GM19328 (cell line): ENCODE measurements around the gene RASD2.

ENCODE experiments used
- ATAC-seq: cut with Tn5 transposase; IDR thresholded peaks from one replicate; pipeline ENCODE4 v1.9.1; 2021; ENCODE audit warnings: mild to moderate bottlenecking, moderate library complexity; ENCODE audit not compliant: unreplicated experiment

Gene RASD2

DNA sequence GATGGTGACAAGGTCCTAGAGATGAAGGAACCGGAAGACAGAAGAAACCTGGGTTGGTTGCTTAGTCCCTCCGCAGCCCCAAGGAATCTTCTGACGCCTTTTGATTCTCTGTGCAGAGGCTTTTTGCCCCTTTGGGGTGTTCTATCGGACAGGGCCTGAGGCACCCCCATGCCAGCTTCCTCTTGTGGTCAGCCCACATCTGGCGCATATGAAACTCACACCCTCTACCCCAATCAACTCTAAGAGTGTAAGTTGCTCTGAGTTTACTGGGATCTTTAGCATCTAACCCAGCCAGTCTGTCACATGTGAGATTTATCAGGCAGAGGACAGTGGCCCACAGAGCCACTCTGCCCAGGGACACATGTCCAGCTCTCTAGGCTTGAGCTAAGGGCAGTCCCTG is 17.4 kb downstream of the RASD2 start:
- ATAC-seq: no peak

DNA sequence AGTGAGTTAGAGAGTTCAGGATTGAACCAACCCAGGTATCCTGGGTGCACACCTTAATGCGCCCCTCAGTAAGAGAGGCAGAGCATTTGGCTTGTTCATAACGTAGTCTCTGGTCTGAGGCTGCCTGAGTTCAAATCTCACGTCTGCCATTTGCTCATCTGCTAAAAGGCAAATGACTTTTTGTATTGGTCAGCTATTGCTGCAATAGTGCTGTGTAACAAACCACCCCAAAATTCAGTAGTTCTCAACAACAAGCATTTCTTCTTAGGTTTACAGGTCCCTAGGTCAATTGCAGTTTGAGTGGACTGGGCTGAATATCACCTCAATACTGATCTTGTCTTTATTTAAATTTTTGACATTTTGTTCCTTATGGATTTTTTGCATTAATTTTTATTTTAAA is 18.1 kb downstream of the RASD2 start:
- ATAC-seq: no peak

DNA sequence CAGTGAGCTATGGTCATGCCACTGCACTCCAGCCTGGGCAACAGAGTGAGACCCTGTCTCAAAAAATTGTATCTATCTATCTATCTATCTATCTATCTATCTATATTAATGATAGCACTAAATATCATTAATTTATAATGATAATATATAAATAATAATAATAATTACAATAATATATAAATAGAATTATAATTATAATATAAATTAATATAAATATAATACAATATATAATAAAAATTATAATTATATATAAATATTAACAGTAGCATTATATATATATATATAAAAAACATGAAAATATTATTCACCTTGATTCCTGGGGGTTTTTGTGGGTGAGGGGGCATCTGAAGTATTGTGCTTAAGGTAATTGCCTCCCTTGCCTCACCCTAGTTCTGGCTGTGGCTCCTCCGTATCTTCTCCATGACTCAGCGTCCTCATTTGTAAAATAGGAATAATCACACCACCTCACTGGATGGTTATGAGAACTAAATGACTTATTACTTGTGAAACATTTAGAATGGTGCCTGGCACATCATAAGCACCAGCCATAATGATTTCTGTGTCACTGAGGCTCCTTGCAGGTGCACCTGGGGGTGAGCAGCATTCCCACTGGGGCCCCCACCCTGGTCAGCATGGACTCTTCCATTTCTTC is 18.8 kb downstream of the RASD2 start:
- ATAC-seq: no peak

DNA sequence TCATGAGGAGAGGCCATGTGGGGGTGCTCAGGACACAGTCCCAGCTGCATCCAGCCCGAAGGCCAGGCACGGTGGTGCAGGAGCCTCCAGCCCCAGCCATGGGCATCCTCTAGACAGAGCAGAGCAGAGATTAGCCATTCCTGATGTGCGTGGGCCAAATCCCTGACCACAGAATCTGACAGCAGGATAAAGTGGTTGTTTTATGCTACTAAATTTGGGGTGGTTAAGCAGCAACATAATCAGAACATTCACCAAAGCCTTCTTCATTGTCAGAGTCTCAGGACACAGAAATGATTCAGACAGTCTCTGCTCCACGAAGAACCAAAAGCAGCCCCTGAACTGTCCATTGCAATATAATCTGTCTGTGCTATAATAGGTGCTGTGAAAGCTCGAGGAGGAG is 19.7 kb downstream of the RASD2 start:
- no peak for ATAC-seq

DNA sequence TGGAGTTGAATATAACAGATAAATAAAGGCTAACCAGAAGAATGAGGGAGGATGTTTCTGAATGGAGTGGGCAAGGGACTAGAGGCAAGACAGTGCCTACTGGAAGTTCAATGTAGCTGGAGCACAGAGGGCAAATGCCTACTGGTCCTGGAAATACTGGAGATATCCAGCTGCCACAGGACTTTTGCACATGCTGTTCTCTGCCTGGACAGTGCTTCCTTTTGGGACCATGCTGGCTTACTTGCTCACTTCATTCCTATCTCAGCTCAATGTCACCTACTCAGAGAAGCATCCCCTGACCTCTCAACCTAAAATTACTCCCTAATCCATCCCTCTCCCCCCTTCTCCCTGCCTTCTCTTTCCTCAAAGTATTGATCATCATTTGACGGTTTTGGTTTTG is 20.2 kb downstream of the RASD2 start:
- no peak for ATAC-seq

DNA sequence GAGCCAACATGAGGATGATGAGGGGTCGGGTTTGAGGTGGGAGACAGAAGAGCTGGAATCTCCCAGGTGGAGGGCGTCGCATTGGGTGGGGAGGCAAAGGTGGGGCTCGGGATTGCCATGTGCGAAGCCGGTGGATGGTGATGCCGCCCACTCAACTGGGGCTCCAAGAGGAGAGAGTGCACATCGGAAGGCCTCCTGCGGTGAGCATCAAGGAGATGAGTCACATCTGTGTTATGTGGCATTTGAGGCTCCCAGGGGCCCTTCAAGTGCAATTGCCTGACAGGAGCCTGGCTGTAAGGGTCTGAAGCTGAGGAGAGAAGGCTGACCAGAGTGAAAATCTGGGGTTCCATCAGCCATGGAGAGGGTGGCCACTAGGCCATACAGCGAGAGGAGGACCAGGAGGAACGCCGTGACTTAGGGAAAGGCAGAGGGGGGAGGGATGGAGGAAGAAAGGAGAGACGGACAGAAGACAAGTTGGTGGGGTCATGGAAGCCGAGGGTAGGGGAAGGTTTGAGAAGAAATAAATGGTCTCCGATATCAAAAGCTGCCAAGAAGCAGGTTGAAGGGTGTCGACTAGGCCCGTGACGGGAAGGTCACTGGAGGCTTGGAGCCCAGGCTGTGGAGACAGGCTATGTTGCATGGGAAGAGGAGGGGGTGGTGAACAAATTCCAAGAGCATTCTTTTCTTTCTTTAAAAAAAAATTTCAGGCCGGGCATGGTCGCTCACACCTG is 21.3 kb downstream of the RASD2 start:
- ATAC-seq: no peak

DNA sequence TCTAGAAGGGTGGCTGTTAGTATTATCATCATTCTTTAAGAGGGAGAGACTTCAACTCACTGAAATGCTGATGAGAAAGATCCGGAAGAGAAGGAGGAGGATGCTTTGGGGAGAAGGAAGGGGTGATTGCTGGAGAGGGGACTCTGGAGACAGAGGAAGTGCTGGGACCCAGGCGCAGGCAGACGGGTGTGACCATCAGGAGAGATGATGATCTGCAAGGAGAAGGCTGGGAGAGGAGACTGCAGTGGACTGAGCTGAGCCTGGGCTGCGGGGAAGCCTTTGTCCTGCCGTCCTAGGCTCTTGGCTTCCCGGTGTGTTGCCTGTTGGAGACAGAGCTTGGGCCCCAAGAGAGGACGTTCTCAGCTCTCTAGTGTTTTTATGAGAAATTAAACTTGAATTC is 22.6 kb downstream of the RASD2 start:
- ATAC-seq: no peak

DNA sequence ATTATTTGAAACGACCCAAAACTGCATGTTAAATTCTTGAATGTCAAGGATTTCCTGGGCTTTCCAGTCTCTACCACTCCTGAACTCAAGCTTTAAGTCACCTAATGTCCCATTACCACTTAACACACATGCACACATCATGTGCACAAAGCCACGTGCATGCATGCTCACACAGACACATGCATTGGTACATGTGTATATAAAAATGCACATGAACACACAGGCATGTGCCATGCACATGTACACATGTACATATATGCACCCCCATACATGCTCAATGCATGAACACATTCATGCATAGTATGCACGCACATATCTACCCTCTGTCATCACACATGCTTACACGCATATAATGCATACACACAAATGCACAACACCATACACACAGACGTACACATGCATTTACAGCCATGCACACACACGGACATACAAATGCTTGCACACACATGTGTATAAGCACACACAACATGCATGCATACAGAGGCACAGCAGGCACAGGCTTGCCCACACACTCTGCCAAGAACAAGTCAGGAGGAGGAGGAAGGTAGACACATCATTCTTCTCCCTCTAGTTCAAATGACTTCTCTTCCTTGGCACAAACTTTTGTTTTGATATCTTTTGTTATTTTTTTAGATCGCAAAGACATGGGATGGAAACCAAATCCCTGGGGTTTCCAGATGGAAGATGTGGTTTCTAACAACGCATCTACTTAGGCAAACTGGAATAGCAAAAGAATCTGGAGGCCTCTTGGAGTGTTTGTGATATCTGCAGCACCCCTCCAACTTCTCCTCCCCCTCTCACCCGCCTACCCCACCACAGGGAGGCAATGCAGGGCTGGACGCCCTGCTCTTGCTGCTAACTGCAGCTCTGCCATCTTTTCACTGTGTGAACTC is 24.6 kb downstream of the RASD2 start:
- no peak for ATAC-seq

DNA sequence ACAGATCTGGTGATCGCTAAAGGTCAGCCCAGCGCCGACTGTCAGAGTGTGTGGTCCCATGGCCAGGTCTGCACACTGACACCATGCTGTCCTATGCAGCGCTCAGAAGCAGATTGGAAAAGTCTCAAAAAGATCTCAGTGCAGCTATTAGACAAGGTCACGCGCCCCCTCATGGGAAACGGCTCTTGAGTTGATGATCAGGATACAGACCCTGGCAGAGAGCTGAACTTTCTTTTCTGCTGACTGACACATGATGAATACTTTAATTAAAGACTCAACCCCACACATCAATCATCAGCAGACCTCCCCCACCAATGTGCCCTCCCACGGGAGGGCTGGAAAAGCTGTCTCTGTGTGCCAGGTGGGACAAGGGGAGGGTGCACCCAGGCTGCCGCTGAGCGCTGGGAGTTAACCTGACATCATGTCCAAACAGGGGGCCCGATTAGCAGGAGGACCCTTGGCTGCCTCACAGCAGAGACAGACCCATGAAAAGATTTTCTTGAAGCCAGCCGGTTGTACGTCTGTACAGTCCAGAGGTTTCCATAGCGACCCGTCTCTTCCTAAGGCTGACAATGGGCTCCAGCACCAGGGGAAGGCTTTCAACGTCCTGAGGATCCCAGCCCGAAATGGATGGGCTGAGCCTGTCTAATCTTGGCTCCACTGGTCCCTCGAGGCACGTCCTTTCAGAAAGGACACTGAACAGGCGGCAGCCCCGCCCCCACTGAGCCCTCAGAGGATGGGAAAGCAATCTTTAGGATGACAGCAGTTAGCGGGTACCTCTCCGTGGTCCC is 26.9 kb downstream of the RASD2 start:
- no peak for ATAC-seq

DNA sequence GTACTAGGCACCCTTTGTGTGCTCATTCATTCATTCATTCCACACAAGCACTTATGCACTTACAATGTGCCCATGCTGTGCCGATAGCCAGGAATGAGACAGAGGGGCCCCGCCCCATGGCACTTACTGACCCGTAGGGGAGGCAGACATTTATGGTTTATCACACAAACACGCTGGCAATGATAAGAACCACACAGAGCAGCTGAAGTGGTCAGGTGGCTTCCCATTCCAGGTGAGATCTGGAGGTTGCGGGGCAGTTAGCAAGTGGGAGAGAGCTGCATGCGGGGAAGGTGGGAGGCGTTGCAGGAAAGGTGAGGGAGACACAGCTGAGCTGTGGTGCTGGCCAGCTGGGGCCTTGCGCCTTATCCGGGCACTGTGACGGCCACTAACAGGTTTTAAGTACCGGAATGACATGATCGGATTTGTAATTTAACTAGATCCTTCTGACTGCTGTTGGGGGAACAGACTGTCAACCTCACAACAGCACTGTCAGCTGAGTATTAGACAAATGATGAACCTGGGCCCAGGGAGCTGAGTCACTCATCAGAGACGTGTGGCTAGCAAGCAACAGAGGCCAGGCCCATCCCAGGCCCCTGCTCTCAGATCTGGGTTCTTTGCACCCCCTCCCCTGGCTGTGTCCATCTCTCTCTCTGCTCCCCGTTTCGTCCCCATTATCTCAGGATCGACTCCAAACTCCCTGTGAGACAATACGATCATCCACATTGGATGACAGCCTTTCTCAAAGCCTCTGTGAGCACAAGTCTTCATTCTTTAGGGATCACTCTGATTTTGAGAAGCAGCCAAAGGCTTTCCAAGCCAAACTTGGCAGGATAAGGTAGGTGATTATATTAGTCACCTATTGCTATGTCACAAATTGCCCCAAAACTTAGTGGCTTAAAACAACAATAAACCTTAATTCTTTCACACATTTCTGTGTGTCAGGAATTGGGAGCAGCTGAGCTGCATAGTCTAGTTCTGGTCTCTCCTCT is 28.4 kb downstream of the RASD2 start:
- ATAC-seq: no peak

DNA sequence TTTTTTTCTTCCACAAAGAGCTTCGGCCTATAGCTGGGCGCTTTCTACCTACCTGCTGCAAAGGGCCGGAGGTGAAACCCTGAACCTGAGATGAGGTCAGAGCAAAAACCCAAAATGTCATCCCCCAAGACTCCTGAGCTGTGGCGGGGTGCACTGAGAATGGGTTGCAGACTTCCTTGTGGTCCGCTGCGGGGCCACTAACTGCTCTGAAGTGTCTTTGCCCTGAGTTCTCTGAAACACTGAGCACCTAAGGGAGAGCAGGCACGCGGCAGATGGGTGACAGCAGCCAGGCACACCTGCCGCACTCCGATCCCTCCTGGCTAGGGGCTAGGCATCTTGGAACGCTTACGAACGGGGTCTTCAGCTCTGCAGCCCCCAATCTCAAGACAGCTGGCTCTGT is 29.3 kb downstream of the RASD2 start:
- ATAC-seq: no peak

DNA sequence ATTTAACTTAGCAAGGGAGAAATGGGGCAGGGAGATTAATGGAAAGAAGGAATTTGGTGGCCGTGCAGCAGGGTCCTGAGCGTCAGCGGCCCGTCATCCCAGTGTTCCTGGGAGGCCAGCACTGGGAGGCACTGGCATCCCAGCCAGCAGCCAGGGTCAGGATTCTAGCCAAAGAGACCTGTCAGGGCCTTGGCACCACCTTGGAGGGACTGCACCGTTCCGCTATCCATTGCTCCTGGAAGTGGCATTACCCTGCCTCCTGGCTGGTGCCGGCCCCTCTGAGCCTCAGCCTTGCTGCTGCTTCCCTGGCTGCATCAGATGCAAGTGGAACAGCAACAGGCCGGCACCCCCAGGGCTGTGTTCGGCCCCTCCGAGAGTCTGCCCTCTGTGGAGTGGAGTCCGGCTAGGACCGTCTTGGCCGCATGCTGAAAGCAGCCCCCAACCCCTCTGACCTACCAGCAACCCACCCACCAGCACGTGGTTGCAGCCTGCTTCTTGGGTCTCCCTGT is 30.1 kb downstream of the RASD2 start:
- ATAC-seq: no peak

DNA sequence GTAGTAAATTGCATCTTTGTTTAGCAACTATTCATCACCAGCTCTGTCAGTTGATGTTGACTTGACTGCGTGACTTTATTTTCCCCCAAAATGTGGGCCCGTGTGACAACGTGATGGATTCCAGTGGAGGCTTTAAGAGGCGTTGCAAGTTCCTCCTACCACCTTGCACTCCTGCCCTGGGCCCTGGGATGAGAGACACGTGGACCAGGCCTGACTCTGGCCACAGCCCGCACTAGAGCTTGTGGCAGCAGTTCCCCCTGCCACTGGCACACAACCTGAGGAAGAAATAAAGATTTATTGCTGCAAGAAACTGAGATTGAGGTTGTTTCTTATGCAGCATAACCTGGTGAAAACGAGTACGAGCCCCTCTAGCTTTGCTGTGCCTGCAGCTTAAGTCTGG is 31.9 kb downstream of the RASD2 start:
- no peak for ATAC-seq

DNA sequence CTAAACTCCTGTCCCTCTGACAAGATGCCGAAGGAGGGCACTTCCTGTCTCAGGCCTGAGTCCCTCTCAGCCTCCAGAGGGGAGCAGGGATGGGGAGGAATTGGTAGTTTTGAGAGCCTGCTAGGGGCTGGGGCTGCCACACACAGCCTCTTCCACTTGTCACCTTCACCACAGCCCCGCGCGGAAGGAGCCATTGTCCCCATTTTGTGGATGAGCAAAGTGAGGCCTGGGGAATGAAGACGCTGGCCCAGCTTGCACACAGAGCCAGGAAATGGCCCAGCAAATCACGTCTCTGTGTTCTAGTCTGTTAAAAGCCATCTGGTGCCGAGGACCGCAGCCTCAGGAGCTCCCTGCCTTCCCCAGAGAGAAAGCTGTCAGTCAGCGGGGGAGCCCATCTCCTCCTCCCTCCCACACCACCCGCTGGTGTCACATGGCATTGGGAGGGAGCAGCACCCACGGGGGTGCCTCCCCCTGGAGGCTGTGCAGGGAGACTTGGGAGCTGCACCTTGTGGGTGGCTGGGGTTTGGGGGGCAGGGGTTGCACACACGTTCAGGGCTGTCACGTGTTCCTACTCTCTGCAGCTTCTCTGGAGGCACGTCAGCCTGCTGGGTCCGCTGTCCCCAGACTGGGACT is 34.6 kb downstream of the RASD2 start:
- no peak for ATAC-seq

DNA sequence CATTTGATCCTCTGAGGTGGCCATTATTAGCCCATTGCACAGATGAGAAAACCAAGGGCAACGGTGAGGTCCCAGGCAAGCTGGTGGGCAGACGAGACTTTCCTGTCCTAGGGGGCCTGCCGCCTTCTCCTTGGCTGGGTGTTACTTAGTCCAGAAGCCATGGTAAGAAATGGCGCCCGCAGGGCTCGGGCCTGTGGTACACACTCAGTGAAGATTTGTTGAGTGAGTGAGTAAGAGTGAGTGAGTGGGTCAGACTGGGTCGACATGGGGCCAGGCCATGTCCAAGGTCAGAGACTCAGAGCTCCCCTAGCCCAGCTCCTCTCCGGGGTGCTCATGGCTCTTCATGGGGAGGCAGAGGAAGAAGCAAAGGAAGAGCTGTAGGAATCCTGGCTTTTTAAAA is 36.0 kb downstream of the RASD2 start:
- no peak for ATAC-seq

DNA sequence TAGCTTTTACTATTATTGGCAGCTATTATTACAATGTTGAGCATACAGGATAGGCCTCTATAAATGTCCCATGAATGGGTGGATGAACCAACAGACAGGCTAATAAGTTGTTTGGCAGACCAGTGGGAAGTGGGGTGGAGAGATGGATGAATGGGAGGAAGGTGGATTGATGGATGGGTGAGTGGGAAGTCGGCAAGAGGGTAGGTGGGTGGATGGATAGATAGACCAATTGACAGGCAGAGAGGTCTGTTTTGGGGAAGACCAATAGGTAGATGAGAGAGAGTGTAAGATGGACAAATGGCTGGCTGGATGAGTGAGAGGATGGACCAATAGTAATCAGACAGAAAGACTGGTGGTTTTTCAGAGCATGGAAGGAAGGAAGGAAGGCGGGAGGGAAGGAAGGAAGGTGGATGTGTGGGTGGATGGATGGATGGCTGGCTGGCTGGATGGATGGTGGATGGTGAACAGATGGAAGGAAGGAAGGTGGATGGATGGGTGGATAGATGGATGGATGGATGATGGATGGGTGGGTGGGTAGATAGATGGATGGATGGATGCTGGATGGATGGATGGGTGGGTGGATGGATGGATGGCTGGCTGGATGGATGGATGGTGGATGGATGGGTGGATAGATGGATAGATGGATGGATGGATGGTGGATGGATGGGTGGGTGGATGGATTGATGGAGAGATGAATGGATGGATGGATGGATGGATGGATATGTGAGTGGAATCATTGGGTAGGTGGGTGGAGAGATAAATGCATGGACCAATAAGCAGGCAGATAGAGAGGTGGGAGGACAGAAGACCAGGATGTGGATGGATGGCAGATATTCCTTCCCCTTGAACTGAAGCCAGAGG is 37.4 kb downstream of the RASD2 start:
- ATAC-seq: no peak

DNA sequence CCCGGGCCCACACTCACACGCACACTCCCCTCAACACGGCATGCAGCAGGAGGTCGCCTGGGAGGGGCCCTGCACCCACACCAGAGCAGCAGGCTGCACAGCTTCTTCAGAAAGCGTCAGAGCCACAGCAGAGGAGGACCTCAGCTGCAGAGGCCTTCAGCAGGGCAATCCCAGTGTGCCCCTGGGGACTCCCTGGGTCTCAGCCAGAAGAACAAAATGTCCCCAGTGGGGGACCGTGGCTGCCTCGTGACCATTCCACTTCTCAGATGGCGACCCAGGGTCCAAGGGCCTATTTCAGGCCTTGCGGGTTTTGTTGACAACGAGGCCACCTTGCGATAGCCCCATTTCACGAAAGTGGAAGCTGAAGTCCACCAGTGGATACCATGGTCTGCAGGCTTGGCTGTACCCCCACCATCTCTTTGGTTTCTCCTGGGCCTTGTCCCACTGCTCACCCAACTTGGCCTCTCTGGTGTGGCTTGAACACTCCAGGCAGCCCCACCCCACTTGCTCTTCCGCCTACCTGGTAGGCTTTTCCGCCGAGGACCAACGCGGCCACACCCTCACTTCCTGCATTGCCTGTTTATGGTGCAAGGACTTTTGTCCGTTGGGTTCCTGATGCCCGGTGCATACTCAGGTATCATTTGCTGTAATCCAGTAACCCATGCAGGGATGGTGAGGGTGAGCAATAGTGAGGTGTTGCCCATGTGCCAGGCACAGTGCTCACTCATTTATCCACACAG is 38.4 kb downstream of the RASD2 start:
- ATAC-seq: no peak
